ENCODE data around the gene PRPH.
A peak's percentile ranks its signal among the peaks of the same experiment; 100 is the strongest.

PRPH gene

DNA sequence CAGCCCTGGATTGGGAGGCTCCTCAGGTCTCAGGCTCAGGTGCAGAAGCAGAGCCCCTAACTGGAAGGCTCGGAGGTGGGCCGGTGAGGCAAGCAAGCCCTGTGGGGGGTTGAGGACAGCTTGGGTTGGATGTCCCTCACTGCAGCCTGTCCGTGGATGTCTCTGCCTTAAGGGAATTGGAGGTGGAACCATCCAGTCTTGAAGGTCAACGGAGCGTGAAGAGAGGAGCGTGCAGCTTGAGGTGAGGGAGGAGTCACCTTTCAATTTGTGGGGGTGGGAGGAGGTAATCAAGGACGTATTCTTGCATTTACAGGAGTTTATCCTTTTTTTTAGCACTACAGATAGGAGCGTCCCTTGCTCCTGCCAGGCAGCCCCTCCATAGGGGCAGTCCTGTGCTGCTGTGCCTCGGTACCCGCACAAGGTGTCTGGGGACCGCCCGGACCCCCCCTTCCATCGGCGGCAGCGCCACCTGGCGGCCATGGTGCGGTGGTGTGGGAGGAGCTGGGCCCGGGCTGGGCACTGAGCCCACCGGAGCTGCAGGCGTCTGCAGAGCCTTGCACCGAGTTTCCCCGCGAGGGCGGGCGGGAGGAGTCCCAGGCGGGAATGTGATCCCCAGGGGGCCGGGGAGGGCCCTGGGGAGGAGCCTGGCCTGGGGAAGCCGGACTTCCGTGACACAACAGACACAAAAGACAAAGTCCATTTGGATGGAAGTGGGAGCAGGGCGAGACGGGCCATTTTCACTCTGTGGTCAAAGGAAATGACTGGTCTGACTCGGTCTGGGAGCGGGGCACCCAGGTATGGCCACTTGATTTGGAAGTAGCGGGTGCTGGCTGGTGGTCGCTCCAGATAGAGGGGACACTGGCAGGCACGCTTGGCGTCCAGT lies 52.6 kb downstream of the PRPH start:
- peak; percentile 87 to 90 for DNase-seq
